GM12891 (cell line): ENCODE measurements around the gene BCAT1.

ENCODE experiments used
- DNase-seq: peaks from one replicate; pipeline ENCODE4 v3.0.0; 2011; ENCODE audit warnings: low spot score; ENCODE audit not compliant: insufficient read length
- FAIRE-seq: peaks from 2 replicates; lab custom pipeline; 2011; peaks lifted over from hg19 to GRCh38; lab: Jason Lieb, UNC
- PAX5 ChIP-seq: IDR thresholded peaks from 2 replicates; pipeline ENCODE4 v1.6.1; 2011; ENCODE audit warnings: low read length, moderate library complexity, mild to moderate bottlenecking; ENCODE audit not compliant: insufficient read depth, severe bottlenecking
- POLR2A ChIP-seq: IDR thresholded peaks from 2 replicates; pipeline ENCODE4 v1.6.1; 2011; ENCODE audit warnings: low read depth, low read length, control low read depth
- POLR2AphosphoS5 ChIP-seq: IDR thresholded peaks from 2 replicates; pipeline ENCODE4 v1.6.1; 2011; ENCODE audit warnings: low read depth, low read length, control low read depth
- POU2F2 ChIP-seq: IDR thresholded peaks from 2 replicates; pipeline ENCODE4 v1.6.1; 2011; ENCODE audit warnings: low read depth, mild to moderate bottlenecking, control low read depth, low read length, moderate library complexity
- SPI1 ChIP-seq: IDR thresholded peaks from 2 replicates; pipeline ENCODE4 v1.6.1; 2011; ENCODE audit warnings: low read depth, low read length, control low read depth
- TAF1 ChIP-seq: IDR thresholded peaks from 2 replicates; pipeline ENCODE4 v1.6.1; 2011; ENCODE audit warnings: low read depth, low read length, control low read depth

The BCAT1 gene

DNA sequence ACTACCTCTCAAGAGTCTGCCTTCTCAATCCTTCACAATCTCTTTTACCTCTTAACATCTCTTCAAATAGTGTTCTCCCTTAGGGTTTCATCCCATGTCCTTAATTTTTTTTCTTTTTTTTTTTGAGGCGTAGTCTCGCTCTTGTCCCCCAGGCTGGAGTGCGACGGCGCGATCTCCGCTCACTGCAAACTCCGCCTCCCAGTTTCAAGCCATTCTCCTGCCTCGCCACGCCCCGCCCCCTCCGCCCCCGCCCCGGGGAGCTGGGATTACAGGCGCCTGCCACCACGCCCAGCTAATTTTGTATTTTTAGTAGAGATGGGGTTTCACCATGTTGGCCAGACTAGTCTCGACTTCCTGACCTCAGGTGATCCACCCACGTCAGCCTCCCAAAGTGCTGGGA, 7.0 kb upstream of the BCAT1 start:
- TF ChIP-seq POLR2A (no peak), TAF1 (no peak), PAX5 (no peak), POLR2AphosphoS5 (no peak), POU2F2 (no peak), SPI1 (no peak)
- FAIRE-seq (no peak), DNase-seq (no peak)

DNA sequence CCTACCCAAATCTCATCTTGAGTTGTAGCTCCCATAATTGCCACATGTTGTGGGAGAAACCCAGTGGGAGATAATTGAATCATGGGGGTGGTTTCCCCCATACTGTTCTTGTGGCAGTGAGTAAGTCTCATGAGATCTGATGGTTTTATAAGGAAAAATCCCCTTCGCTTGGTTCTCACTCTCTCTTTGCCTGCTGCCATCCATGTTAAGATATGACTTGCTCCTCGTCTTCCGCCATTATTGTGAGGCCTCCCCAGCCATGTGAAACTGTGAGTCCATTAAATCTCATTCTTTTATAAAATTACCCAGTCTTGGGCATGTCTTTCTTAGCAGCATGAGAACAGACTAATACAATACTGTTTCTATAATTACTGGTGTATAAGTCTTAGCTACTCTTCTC, 6.5 kb upstream of the BCAT1 start:
- TF ChIP-seq SPI1 = no peak
- TF ChIP-seq PAX5 = no peak
- TF ChIP-seq POU2F2 = no peak
- no peak for TF ChIP-seq POLR2AphosphoS5
- TF ChIP-seq TAF1 = no peak
- no peak for TF ChIP-seq POLR2A
- no peak for DNase-seq
- FAIRE-seq = no peak

DNA sequence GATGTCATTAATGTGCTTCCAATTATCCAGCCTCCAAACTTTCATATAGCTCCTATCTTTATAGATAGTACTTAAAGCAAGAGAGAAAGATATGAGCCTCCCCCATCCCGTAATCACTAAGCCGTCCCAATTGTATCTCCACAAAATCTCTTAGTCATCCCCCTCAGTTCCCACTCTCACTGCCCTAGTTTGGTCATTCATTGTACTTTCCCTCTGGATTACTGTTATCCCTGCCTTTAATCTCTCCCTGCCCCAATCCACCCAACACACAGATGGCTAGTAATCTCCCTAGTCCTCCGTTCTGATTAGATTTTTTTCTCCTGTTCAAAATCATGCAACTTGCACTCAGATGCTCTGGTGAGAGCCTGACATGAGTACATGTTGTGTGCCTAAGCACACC, 5.4 kb upstream of the BCAT1 start:
- FAIRE-seq = no peak
- no peak for TF ChIP-seq POLR2AphosphoS5
- no peak for TF ChIP-seq PAX5
- no peak for TF ChIP-seq POU2F2
- no peak for TF ChIP-seq SPI1
- TF ChIP-seq POLR2A = no peak
- no peak for TF ChIP-seq TAF1

GRCh38 chr12:24952389-24952788, 3.5 kb upstream of the BCAT1 start:
- no peak for DNase-seq
- no peak for FAIRE-seq
- TF ChIP-seq POLR2AphosphoS5 (no peak), SPI1 (no peak), POLR2A (no peak), TAF1 (no peak), PAX5 (no peak), POU2F2 (no peak)

More for the DNA sequence above, 5.4 kb upstream of the BCAT1 start:
- no peak for DNase-seq

- TF ChIP-seq SPI1 (no peak), POLR2AphosphoS5 (no peak), POU2F2 (no peak), POLR2A (no peak), PAX5 (no peak), TAF1 (no peak)
- FAIRE-seq (peak; percentile 81), DNase-seq (no peak)
Measured at GRCh38 chr12:24950231-24950834, 1.4 kb upstream of the BCAT1 start.

DNA sequence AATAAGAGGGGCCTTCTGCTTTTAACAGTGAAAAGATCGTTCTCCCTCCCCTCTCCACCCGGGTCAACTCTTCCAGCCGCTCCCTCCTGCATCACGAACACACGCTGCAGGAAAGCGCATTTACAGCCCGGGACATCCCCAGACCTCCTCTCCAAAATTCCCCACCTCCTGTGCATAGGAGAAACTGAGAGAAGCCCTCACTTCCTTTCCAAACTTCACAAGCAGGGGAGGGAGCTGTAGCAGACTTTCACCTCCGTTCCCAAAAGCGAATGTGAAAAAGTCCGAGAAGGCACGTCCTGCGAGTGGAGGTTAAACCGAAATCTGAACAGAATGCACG, 513 bp downstream of the BCAT1 start:
- FAIRE-seq (no peak), DNase-seq (no peak)
- TF ChIP-seq TAF1 (peak; percentile 39; the same call in 1 of the 2 replicates), POLR2AphosphoS5 (no peak; the same call in 1 of the 2 replicates), SPI1 (0 out of 2 replicates have a peak, but pooled peaks have one; percentile 41), POLR2A (peak; percentile 56), PAX5 (no peak)

- FAIRE-seq (no peak), DNase-seq (no peak)
- TF ChIP-seq POU2F2 (no peak), SPI1 (no peak), PAX5 (no peak), POLR2AphosphoS5 (no peak), POLR2A (no peak), TAF1 (no peak)
Measured at GRCh38 chr12:24947541-24948419, 1.1 kb downstream of the BCAT1 start.

GRCh38 chr12:24945845-24946244, 3.1 kb downstream of the BCAT1 start:
- FAIRE-seq = no peak
- no peak for DNase-seq
- no peak for TF ChIP-seq POLR2AphosphoS5
- no peak for TF ChIP-seq SPI1
- TF ChIP-seq POLR2A = no peak
- TF ChIP-seq POU2F2 = no peak
- TF ChIP-seq TAF1 = no peak
- TF ChIP-seq PAX5 = no peak

DNA sequence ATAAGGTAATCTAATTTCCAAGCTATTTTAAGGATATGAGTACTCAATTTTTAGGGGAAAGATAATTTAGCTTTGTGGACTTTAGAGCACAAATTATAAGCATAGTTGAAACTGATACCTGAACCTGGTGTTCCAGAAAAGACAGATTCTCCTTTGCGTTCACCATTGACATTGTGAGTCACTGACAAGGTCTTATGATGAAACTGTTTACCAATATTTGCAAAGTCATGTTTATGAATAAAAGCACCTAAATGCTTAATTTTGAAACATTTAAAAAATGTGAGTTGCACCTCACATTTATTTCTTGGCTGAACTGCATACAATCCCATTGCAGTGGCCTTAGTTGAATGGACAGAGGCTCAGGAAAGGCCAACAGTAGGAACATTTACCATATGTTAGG, 3.9 kb downstream of the BCAT1 start:
- no peak for TF ChIP-seq SPI1
- TF ChIP-seq TAF1 = no peak
- TF ChIP-seq PAX5 = no peak
- TF ChIP-seq POLR2AphosphoS5 = no peak
- no peak for TF ChIP-seq POU2F2
- TF ChIP-seq POLR2A = no peak
- no peak for FAIRE-seq
- no peak for DNase-seq

DNA sequence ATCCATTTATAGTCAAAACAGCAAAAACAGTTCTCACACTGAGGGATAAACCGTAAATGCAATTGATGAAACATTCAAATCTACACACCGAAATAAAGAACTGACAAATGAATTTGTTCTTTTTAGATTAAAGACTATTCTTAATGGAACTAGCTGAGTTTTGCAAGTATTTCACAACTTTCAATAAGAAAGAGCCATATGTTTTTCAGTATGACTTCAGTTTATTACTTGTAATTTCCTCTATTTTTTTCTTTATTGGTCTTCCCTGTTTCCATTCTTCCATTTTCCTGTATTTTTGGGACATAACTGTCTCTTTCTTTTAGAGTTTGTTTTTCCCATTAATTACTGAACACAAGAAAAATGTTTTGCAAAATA, 4.3 kb downstream of the BCAT1 start:
- DNase-seq (no peak), FAIRE-seq (no peak)
- TF ChIP-seq SPI1 (no peak), POU2F2 (no peak), TAF1 (no peak), PAX5 (no peak), POLR2A (no peak), POLR2AphosphoS5 (no peak)
